Motor neuron (in vitro differentiated cells): ENCODE results near the gene AKT1. TPM values are rescaled to one million over a fixed set of nuclear protein-coding genes. Genes with fewer than 3 reads are reported as not detected.

ENCODE experiments used
- ATAC-seq, 8 experiments: fragments of 200-7000 bp; cut with Tn5 transposase; replicated peaks in 6 of 8; 2 replicates each; pipeline ENCODE4 v1.8.0; 2021; ENCODE audit warnings: mild to moderate bottlenecking in 8 of 8, moderate library complexity in 8 of 8
- H3K27ac ChIP-seq, 2 donors: fragments of 250-450 bp; sonication (Bioruptor Pico); 2 replicates each; pipeline ENCODE4 v1.9.0; 2021; ENCODE audit warnings: antibody characterized with exemption in 2 of 2, mild to moderate bottlenecking in 2 of 2, moderate library complexity in 1 of 2
- H3K4me1 ChIP-seq, 2 donors: fragments of 250-450 bp; sonication (Bioruptor Pico); replicated peaks in 1 of 2; 2 replicates each; pipeline ENCODE4 v1.6.1; 2021; ENCODE audit warnings: antibody characterized with exemption in 2 of 2, mild to moderate bottlenecking in 2 of 2, moderate library complexity in 1 of 2
- H3K4me3 ChIP-seq, 5 donors: fragments of 250-450 bp; sonication (Bioruptor Pico); 2 replicates each; pipeline ENCODE4 v1.9.0; 2021; ENCODE audit warnings: antibody characterized with exemption in 5 of 5, mild to moderate bottlenecking in 5 of 5, moderate library complexity in 4 of 5
- WGBS, 10 experiments: fragments of 450-650 bp; shearing (Covaris generic); methylation state at CpG; one replicate each; pipeline ENCODE4 v1.0.0; 2022; 5-methylcytosine and 5-hydroxymethylcytosine counted together
- in situ Hi-C, 9 experiments: fragments of 400-800 bp; cut with MboI; loops; one replicate each; pipeline ENCODE4 v1.15.0; 2021; ENCODE audit warnings: low sequenced_read_pairs in 9 of 9, low pct_unique_long_range_greater_than_20kb in 2 of 9; ENCODE audit not compliant: unreplicated experiment in 9 of 9
- total RNA-seq, 8 experiments: library from RNA; unstranded; fragments of 300-600 nt; gene quantifications; 2 replicates each; pipeline versions ENCODE4 v1.2.3 to v1.2.4, GENCODE V29; 2022

AKT1 gene
- total RNA-seq, 8 experiments from 2014 or later: 55.9 to 120 (median 96.6) TPM

- peaks cover 16 to 46% of the 10 kb centered on the region in 2 donors for H3K4me1 ChIP-seq
- peak within 1 kb of the TSS in 1 of 2 donors; percentile 81 for H3K27ac ChIP-seq
- in situ Hi-C loops: no loop called here
- H3K4me3 ChIP-seq: peak within 1 kb of the TSS; percentile 35 to 45 (median 37)
- ATAC-seq: peak in 3 of 8 experiments; percentile 21 to 58 (median 29)
- 0 to 100% (median 4%) methylated on average over 1 to 13 of the region's 105 CpGs; no CpG with 5 or more reads in 6 of the 10 experiments for WGBS, 10 experiments
These were observed 5.4 kb upstream of the AKT1 start, which contains the start of gene ZBTB42 for GRCh38 chr14:104800771-104801519. ZBTB42 (plus strand) TSS chr14:104801101; CDS start chr14:104801198, 97 bp downstream.

GRCh38 chr14:104800015-104800770 is 4.6 kb upstream of the AKT1 start:
- in situ Hi-C loops: no loop called here
- ATAC-seq: peak; percentile 41 to 81 (median 69)
- peaks cover 18 to 43% of the 10 kb centered on the region in 2 donors for H3K4me1 ChIP-seq

DNA sequence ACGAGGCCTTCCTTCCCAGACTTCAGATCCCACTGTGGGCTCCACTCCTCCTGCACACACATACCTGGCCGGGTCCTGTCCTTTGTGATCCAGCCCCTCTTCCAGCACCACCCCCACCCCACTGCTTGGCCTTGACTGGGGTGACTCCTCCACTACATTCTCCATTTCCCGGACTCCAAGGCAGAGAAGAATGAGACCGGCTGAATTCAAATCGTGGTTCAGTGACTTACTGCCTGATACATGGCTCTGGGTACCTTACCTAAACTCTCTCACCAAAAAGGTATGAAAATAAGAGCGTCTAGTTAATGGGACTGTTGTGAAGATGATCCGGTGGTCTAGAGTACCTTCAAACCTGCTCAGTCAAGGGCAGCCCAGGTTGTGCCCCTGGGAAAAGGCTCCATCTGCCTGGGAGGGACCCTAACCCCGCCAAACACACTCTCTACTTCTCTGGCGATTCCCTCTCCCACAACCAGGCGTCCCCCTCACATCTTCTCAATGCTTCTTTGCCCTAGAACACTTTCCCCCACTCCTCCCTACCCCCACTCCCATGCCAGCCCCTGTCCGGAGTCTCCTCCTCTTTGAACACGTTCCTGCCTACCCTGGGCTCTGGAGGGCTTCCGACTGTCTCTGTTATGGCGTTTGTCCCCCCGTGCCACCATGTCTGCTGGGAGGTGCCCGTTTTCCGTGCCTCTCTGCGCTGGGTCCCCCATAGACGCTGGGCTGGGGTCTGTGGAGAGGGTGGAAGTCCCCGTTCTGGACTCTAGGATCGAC is 3.9 kb upstream of the AKT1 start:
- WGBS, 10 experiments: 0 to 28% (median 8%) methylated on average over 1 to 7 of the region's 21 CpGs; no CpG with 5 or more reads in 6 of the 10 experiments
- peak overlapping the region in 1 of 2 donors; percentile 81 for H3K27ac ChIP-seq
- ATAC-seq: peak in 4 of 8 experiments; percentile 8 to 33 (median 16)
- H3K4me3 ChIP-seq: peak overlapping the region in 4 of 5 donors; percentile 35 to 45 (median 40)
- in situ Hi-C loops: no loop called here
- H3K4me1 ChIP-seq: peaks cover 20 to 42% of the 10 kb centered on the region in 2 donors

More at GRCh38 chr14:104800015-104800770, 4.6 kb upstream of the AKT1 start:
- H3K27ac ChIP-seq: peak overlapping the region in 1 of 2 donors; percentile 81
- peak overlapping the region; percentile 35 to 45 (median 37) for H3K4me3 ChIP-seq
- WGBS, 10 experiments: 0 to 6% methylated on average over 4 to 10 of the region's 83 CpGs; no CpG with 5 or more reads in 8 of the 10 experiments

- ATAC-seq: no peak
- Histone ChIP-seq H3K4me3 (no peak overlapping the region), H3K27ac (no peak overlapping the region), H3K4me1 (peaks cover 28 to 50% of the 10 kb centered on the region in 2 donors)
- in situ Hi-C loops: no loop called here
- 34 to 85% (median 62%) methylated on average over 1 to 9 of the region's 16 CpGs; no CpG with 5 or more reads in 3 of the 10 experiments for WGBS, 10 experiments
These were observed 3.0 kb upstream of the AKT1 start for GRCh38 chr14:104798300-104799243.

DNA sequence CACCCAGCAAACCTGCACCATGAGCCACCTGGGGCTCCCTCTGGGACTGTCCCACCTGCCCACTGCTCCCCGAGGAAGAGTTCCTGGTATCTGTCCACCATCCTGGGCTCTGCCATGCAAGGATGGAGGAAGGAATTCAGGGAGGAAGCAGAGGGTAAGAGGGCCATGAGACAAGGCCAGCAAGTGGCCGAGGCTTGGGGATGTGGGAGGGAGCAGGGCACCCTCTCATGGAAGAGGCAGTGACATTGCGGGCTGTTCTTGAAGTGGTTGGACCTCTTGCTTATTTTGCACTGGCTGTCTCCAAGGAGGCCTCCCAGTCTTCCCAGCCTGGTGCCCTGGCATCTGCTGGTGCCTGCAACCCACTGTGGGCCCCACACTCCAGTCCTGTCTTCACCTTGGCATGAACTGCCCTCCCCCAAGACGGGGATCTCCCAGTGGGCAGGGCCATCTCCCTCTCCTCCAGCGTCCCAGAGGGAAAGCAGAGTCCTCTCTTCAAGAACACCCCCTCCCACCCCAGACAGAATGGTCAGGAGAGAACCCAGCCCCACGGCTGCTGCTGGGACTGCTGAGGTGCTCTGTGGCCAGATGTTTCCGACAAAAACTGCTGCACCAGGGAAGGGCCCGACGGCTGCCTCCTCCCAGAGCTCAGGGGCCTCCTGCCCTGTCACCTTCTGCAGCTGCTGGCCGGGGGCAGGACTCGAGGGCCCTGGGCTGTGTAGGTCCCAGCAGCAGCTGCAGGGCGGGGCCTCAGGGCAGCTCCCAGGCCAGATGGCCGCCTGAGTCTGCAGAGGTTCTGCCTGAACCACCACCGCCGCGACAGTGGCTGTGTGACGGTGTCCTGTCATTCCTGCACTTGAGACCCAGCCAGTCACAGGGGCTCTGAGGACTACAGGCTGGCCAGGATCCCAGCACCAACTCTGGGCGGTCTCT is 1.8 kb upstream of the AKT1 start:
- in situ Hi-C loops: no loop called here
- Histone ChIP-seq H3K4me1 (peaks cover 34 to 55% of the 10 kb centered on the region in 2 donors), H3K4me3 (no peak overlapping the region), H3K27ac (peak overlapping the region in 1 of 2 donors; percentile 4)
- 0 to 60% (median 28%) methylated on average over 1 to 7 of the region's 18 CpGs; no CpG with 5 or more reads in 5 of the 10 experiments for WGBS, 10 experiments
- ATAC-seq: peak in 5 of 8 experiments; percentile 4 to 33 (median 7)

DNA sequence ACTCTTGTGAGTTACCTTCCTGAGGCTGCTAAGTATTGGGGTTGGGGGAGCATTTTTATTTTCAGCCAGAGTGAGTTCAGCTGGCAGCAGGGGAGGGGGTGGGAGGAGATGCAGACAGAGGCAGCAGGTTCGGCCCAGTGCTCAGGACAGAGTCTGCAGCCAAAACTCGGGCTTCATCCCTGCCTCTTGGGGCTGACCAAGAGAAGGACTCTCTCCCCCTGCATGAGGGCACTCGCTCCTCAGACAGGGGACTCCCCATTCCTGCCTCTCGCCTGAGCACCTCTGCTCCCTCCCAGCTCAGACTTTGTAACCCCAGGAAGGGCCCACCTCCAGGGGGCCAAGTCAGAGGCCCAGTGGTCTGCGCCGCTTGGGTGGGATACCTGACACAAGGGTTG is 1.1 kb upstream of the AKT1 start:
- no peak for ATAC-seq
- Histone ChIP-seq H3K4me3 (no peak overlapping the region), H3K4me1 (peaks cover 32 to 51% of the 10 kb centered on the region in 2 donors), H3K27ac (no peak overlapping the region)
- 86 to 93% methylated on average over 2 to 4 of the region's 6 CpGs; no CpG with 5 or more reads in 8 of the 10 experiments for WGBS, 10 experiments
- in situ Hi-C loops: no loop called here

GRCh38 chr14:104795781-104796686 is 486 bp upstream of the AKT1 start:
- Histone ChIP-seq H3K4me1 (peaks cover 27 to 47% of the 10 kb centered on the region in 2 donors), H3K27ac (peak overlapping the region; percentile 57 to 70), H3K4me3 (peak overlapping the region; percentile 66 to 98 (median 85))
- in situ Hi-C loops: no loop called here
- 33 to 80% methylated on average over 1 of the region's 55 CpGs; no CpG with 5 or more reads in 8 of the 10 experiments for WGBS, 10 experiments
- no peak for ATAC-seq

DNA sequence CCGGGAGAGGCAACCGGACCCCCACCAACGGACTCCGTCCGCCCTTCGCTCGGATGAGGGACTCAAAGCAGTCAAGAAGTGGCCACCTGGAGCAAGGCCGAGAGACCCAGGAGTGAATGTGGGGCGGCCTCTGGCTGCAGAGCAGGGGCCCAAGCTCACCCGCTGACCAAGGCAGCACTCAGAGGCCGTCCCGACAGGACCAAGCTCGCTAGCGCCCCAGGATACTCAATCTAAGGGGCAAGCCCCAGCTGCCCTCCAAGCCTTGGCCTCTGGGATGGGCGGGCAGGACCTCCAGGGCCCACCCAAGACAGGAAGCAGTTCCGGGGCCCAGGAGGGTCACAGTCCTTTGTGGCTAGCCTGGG is 936 bp downstream of the AKT1 start:
- in situ Hi-C loops: no loop called here
- WGBS, 10 experiments: 0 to 2% (median 0%) methylated on average over 2 to 10 of the region's 16 CpGs; no CpG with 5 or more reads in 6 of the 10 experiments
- H3K4me1 ChIP-seq: peaks cover 22 to 42% of the 10 kb centered on the region in 2 donors
- peak; percentile 5 to 43 (median 28) for ATAC-seq
- H3K27ac ChIP-seq: peak overlapping the region in 1 of 2 donors; percentile 70
- peak overlapping the region; percentile 66 to 98 (median 85) for H3K4me3 ChIP-seq

DNA sequence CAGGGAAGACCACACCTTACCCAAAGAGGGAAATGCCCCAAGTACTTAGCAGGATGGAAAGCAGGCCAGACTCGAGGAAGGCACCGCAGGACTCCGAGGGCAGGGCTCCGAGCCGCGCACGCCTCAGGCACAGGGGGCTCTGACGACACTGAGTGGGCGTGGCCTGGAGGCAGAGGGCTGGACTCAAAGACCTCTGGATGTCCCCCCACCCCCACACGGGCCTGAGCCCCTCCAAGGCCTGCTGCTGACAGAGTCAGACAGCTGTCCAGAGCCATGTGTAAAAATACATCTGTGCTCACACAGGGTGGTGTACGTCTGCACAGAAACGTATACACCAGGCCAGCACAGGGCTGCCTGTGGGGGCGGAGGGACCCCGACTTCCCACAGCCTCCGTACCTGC is 1.4 kb downstream of the AKT1 start:
- H3K27ac ChIP-seq: peak overlapping the region in 1 of 2 donors; percentile 70

DNA sequence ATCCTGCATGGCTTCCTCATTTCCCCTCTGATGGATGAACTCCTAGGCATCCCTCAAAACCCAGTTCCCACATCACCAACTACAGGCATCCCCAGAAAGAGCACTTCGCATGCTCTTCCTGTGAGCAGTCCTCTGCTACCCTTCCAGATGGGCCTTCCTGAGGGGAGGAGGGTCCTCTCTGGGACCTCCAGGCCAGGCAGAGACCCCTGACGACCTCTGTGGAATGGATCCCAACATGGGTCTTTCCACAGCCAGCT is 1.9 kb downstream of the AKT1 start:
- no peak overlapping the region for H3K27ac ChIP-seq
- peaks cover 27 to 43% of the 10 kb centered on the region in 2 donors for H3K4me1 ChIP-seq
- in situ Hi-C loops: no loop called here
- peak overlapping the region in 2 of 5 donors; percentile 66 to 98 for H3K4me3 ChIP-seq
- 90% methylated on average over 1 of the region's 2 CpGs; no CpG with 5 or more reads in 9 of the 10 experiments for WGBS, 10 experiments
- ATAC-seq: no peak

More for the DNA sequence above, 1.4 kb downstream of the AKT1 start:
- ATAC-seq: peak; percentile 1 to 60 (median 17)
- Histone ChIP-seq H3K4me1 (peaks cover 22 to 38% of the 10 kb centered on the region in 2 donors), H3K4me3 (peak overlapping the region; percentile 66 to 98 (median 85))
- 0 to 27% (median 0%) methylated on average over 1 to 12 of the region's 15 CpGs; no CpG with 5 or more reads in 5 of the 10 experiments for WGBS, 10 experiments
- in situ Hi-C loops: no loop called here
